GM18502 (cell line): ENCODE results near the gene LCK.

ENCODE experiments used
- ATAC-seq: cut with Tn5 transposase; IDR thresholded peaks from one replicate; pipeline ENCODE4 v1.9.1; 2021; ENCODE audit warnings: mild to moderate bottlenecking; ENCODE audit not compliant: unreplicated experiment, poor library complexity

The LCK gene

DNA sequence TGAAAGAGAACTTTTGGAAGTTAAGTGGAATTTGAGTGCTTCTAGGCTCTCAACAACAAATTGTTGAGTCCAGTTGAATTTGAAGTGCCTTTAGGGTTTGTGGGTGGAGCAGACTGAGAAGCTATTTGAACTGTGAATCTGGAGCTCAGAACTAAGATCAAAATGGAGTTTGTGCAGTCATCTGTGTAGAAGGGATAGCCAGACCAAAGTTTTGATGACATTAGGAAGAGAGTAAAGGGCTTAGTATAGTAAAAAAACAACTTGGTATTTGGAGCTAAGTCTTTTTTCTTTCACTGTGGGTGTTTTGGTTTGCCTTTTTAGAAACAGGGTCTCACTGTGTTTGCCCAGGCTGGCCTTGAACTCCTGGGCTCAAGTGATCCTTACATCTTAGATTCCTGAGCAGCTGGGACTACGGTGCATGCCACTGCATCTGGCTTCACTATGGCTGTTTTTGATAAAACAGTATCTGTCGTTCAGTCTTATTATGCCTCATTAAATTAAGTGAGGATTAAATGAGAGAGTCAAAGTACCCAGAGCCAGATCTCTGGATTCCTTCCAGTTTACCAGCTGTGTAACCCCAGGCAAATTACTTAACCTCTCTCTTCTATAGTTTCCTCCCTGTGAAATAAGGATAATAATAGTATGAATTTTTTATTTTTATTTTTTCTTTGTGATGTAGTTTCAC is 60.8 kb downstream of the LCK start:
- no peak for ATAC-seq

DNA sequence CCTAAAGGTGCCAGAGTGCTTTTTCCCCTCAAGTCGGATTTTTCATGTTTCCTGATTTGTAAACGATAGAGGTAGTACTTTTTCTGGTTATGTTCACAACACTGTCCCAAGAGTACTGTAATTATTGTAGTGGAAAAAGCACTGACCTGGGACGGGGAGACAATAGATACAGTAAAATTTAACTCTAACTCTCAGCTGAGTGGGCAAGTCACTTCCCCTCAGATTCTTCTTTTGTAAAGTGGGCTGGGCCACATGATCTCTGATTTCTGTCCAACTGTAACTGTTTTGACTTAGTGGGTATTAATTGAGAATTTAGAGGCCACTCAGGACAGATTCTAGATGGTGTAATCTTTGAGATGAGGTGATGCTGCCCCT is 65.8 kb downstream of the LCK start:
- peak; percentile 9 for ATAC-seq

DNA sequence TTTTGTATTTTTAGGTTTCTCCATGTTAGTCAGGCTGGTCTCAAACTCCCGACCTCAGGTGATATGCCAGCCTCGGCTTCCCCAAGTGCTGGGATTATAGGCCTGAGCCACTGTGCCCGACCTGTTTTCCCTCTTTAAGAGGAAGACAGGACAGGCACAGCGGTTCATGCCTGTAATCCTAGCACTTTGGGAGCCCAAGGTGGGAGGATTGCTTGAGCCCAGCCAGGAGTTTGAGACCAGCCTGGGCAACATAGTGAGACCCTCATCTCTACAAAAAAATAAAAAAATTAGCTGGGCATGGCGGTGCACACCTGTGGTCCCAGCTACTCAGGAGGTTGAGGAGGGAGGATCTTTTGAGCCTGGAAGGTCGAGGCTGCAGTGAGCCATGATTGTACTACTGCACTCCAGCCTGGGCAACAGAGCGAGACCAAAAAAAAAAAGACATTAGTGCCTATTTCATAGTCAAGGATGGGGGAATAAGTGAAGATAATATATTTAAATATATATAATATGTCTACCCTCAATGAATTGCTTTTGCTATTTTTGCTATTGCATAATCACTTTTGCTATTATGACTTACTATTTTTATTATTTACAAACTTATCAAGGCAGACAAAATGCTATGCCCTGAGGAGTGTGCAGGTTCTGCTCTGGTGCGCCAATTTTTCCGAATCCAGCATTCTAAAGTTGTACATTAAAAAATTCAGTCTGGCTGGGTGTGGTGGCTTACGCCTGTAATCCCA is 67.2 kb downstream of the LCK start:
- no peak for ATAC-seq

DNA sequence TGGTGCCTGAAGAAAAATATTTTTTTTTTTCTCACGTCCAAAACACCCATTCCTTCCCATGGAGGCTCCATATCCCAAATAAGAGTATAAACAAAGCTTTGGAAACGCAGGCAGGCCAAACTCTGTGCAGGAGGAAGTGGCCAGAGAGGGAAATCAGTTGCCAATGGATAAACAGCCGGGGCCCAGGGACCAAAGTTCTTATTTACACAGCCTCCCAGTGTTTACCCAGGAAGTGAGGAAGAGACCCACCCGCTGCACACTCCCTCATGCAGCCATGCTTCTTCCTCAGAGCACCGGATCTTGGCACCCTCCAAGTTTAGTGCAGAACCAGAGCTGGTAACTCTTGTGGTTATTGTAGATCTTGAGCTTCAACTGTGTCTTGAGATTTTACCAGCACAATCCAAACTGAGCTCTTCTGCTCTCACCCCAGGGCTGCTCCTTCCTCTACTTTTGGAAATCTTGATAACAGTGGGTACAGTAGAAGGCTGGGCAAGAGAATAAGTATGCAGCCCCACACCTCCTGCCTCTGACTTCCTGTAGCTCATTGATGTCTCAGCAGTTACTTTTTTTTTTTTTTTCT is 70.7 kb downstream of the LCK start:
- no peak for ATAC-seq

DNA sequence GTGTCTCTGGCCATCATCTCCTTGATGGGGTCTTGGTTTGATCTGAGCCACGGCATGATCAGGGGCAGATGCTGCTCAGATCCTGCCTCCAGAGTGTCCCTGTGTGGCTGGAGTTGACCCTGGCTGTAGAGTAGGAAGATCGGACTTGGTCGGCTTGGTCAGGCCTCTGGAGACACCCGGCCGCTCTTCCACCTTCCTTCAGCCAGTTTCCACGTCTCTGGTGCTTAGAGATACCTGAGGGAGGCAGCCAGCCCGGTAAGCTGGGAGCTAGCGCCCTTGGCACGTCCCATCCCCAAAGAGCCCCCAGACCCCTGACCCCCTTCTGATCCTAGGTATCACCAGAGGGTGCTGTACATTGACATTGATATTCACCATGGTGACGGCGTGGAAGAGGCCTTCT is 76.1 kb downstream of the LCK start:
- no peak for ATAC-seq

DNA sequence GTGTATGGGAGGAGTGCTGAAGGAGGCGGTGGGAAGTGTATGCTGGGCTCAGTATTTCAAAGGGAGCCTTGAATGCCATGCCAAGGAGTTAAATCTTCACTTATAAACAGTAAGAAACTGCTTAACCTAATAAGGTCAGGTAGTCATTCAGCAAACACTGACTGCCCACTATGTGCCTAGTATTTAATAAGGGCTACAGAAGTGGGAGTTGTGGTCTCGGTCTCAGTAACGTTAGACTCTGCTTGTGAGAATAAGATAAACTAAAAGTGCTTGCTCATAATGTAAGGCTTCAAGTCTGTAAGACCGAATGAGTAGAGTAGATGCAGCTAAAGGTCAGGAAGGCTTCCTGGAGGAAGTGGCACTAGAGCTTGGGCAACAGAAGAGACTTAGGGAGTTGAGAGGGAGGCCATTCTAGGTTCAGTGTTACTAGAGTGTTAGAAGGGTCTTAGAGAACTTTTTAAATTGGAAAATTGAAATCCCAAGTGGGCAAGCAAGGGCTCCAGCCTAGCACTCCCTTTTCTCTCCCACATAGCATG is 78.9 kb downstream of the LCK start:
- no peak for ATAC-seq

DNA sequence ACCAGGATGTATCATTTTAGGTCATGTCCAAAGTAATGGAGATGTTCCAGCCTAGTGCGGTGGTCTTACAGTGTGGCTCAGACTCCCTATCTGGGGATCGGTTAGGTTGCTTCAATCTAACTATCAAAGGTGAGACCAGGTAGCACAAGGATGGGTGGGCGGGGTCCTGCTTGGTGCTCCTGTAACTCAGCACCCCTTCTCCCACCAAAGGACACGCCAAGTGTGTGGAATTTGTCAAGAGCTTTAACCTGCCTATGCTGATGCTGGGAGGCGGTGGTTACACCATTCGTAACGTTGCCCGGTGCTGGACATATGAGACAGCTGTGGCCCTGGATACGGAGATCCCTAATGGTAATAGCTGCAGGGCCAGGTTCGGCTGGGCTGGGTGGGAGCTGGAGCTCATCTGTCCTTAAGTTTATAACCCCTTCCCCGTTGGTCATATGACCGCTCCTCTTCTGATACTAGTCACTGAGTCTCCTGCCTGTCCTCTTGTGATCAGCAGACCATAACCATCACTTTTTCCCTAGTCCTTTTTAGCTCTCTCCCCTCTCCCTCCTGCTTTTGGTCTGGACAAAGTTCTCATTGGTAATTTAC is 79.6 kb downstream of the LCK start:
- ATAC-seq: no peak

DNA sequence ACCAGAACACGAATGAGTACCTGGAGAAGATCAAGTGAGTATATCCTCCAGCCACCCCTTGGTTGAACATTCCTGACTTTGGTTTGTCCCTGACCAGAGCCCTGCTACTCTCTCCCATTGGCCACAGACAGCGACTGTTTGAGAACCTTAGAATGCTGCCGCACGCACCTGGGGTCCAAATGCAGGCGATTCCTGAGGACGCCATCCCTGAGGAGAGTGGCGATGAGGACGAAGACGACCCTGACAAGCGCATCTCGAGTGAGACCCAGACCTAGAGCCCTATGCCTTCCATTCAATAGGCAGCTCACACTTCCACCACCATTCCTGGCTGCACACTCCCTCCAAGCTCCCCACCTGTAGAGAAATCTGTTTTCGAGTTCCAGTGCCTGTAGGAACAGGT is 80.5 kb downstream of the LCK start:
- no peak for ATAC-seq

DNA sequence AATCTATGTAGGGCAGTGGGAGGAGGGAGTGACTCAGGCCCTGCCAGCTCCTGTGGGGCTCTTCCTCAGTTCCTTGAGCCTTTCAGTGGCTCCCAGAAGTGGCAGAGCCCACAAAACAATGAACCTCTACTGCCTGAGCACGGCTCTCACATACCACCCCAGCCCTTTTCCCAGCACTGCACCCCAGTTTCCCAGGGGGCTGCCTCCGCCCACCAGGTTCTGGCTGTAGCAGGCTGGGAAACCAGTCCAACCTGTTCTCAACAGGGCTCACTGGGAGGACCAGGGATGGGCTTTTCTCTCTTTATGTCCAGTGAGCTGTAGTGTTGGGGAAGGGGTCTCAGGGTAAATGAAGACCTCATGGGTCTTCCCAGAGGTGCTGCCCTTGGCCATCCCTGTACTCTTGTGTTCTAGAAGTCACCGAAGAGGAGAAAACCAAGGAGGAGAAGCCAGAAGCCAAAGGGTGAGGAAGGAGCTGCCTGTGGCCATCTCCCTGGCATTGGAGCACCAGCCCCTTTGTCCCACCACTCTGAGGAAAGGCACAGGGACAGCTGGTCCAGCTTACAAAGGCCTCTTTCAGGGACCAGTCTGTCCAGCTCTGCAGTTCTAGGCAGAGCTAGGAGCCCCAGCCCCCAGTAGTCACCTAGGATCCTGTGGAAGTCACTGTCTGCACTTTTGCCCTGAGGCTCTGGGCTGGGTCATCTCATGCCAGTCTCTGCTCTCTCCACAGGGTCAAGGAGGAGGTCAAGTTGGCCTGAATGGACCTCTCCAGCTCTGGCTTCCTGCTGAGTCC is 81.4 kb downstream of the LCK start:
- ATAC-seq: no peak

DNA sequence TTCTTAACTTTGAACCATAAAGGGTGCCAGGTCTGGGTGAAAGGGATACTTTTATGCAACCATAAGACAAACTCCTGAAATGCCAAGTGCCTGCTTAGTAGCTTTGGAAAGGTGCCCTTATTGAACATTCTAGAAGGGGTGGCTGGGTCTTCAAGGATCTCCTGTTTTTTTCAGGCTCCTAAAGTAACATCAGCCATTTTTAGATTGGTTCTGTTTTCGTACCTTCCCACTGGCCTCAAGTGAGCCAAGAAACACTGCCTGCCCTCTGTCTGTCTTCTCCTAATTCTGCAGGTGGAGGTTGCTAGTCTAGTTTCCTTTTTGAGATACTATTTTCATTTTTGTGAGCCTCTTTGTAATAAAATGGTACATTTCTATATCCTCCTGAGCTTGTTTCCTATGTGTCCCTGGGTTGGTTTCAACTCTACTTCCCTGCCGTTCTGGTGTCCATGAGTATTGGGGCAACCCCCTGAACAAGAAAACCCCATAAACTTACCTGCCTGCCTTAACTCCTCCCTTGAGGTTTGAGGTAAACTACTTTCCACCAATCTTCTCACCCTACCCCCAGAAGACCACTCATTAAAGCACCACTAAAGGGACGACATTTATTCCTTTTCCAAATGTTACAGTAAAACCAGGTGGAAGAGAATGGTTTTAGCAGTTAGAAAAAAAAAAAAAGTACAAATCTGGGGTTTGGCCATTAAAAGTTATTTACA is 82.3 kb downstream of the LCK start:
- no peak for ATAC-seq

DNA sequence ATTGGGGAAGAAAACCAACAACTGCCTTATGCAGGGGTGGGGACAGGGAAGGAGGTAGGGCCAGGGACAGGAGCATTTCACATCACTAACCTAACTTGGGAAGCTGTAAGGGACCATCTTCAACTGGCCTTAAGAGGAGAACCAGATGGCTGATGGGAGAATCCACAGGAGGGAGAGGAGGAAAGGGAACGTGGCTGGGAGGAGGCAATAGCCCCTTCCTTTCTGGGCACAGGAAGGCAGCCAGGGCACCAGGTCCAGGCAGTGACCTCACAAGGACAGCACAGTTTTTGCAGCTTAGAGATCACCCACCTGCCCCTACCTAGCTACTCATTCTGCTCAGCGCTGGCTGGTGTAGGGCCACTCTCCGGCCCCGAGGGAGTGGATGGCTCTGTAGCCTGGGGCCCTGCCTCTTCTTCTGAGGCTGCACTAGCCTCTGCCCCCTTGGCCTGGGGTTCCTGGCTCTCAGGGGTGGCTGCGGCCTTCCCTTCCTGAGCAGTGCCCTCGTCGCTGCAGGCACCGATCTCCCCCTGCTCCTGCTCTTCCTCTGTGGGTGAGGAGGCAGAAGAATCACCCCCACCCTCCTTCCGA is 83.3 kb downstream of the LCK start:
- ATAC-seq: no peak

DNA sequence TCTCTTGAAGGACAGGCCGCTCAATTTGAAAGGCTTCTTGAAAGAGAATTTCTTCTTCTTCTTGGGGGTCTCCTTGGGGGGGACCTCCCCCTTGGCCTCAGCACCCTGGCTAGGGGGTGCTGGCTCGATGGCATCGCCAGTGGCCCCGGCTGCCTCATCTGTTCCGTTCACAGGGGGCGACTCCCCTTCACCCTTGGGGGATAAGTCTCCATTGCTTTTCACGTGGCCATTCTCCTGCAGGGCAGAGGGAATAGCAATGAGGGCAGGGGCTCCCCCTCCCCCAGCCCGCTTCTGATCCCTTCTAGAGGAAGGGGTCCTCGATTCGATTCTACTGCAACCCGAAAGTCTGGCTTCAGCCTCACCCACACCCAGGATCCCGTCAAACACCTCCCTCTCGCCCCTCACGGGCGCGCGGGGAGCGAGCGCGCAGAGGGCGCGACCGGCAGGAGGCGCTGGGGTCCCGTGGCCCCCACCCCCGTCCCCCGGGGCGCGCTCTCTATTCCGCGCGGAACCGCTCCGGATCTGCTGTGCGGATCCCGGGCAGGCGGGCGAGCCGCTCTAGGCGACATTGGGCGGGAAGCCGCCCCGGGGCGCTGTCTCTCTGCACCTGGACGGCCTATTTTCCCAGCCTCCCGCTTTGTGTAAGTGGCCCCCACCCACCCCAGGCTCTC is 83.9 kb downstream of the LCK start:
- ATAC-seq: no peak

DNA sequence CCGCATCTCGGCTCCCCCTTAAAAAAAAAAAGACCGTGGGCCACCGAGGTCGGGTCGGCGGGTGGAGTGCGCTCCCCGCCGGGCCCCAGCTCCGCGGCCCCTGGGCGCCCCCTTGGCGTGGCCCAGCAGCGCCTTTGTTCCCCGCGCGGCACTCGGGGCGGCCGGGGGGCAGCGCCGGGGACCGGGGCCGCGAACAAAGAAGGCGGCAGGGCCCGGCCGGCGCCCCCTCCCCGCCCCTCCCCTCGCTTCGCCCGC is 84.4 kb downstream of the LCK start:
- ATAC-seq: no peak
